HL-60 (cell line): ENCODE results near the gene ARSK.

ENCODE experiments used
- CTCF ChIP-seq: IDR thresholded peaks from one replicate; pipeline ENCODE4 v1.5.1; 2011; ENCODE audit warnings: low read length, control low read depth, inconsistent platforms; ENCODE audit not compliant: insufficient read depth
- GABPA ChIP-seq: IDR thresholded peaks from 2 replicates; pipeline ENCODE4 v1.6.1; 2012; ENCODE audit warnings: low read depth
- POLR2AphosphoS5 ChIP-seq: IDR thresholded peaks from 2 replicates; pipeline ENCODE4 v1.6.1; 2012; ENCODE audit warnings: low read depth
- REST ChIP-seq: IDR thresholded peaks from 2 replicates; pipeline ENCODE4 v1.6.1; 2012; ENCODE audit warnings: low read depth; ENCODE audit not compliant: insufficient replicate concordance
- SPI1 ChIP-seq: IDR thresholded peaks from 2 replicates; pipeline ENCODE4 v1.6.1; 2012; ENCODE audit warnings: low read depth, mild to moderate bottlenecking, borderline replicate concordance

GRCh38 chr5:95572016-95572415 is 17.1 kb downstream of the ARSK start:
- no peak for TF ChIP-seq CTCF
- no peak for TF ChIP-seq POLR2AphosphoS5
- no peak for TF ChIP-seq SPI1
- no peak for TF ChIP-seq REST
- no peak for TF ChIP-seq GABPA
